Measurements from ENCODE around the gene NR4A1. TPM values are rescaled to one million over a fixed set of nuclear protein-coding genes. Genes with fewer than 3 reads are reported as not detected.

Gene NR4A1
- polyA plus RNA-seq, 1 donor (not counting 4 experiments of a cell fraction or from before 2014, with no cell fraction given), result 3.9 TPM

GRCh38 chr12:52061470-52062166, 10.4 kb downstream of the NR4A1 start:
- dilution Hi-C loops (cut with MboI; ENCODE audit: extremely low pct_ligation_motif_present, low sequenced_read_pairs), result no loop called here
- no peak for TF ChIP-seq EZH2 (IDR thresholded peaks at IDR 0.05; ENCODE audit: low read length)
- no peak for TF ChIP-seq CTCF (optimal IDR thresholded peaks at IDR 0.05 in 1 of 3, IDR thresholded peaks at IDR 0.05 in 1 of 3, conservative IDR thresholded peaks at IDR 0.05 in 1 of 3; ENCODE audit: extremely low read depth in 1 of 3, insufficient read depth in 2 of 3, low read length in 3 of 3)
- FAIRE-seq, result no peak
- peaks cover 1% of the 10 kb centered on the region for H3K27me3 ChIP-seq (ENCODE audit: control insufficient read depth, extremely low read depth, insufficient read depth, low read length)
- no peak overlapping the region for H3K27ac ChIP-seq (ENCODE audit: control insufficient read depth, insufficient read depth, low read length)
- H3K9me1 ChIP-seq (ENCODE audit: control insufficient read depth, extremely low read depth, insufficient read depth, low read length), result no peaks in the 10 kb centered on the region
- no peak for DNase-seq (ENCODE audit: low read depth, low spot score)
- H3K36me3 ChIP-seq (ENCODE audit: control insufficient read depth in 2 of 2, extremely low read depth in 1 of 2, insufficient read depth in 2 of 2, low read length in 2 of 2), result no peaks in the 10 kb centered on the region
- H3K79me2 ChIP-seq (ENCODE audit: control insufficient read depth, insufficient read depth, low read length), result no peaks in the 10 kb centered on the region
- no peak overlapping the region for H2AFZ ChIP-seq (ENCODE audit: control insufficient read depth, low read length)
- H3K9ac ChIP-seq (ENCODE audit: control insufficient read depth, extremely low read depth, insufficient read depth, low read length), result no peak overlapping the region
- no peak overlapping the region for H3K4me2 ChIP-seq (ENCODE audit: control insufficient read depth, extremely low read depth, insufficient read depth, low read depth, low read length)
- no peaks in the 10 kb centered on the region for H4K20me1 ChIP-seq (ENCODE audit: control insufficient read depth, extremely low read depth, insufficient read depth, low read length)
- H3K9me3 ChIP-seq (ENCODE audit: control insufficient read depth, low read depth, low read length), result no peaks in the 10 kb centered on the region
- H3K4me3 ChIP-seq (ENCODE audit: control insufficient read depth in 2 of 3, extremely low read depth in 1 of 3, insufficient read depth in 2 of 3, low read depth in 1 of 3, low read length in 3 of 3), result no peak overlapping the region
- H3K4me1 ChIP-seq (ENCODE audit: control insufficient read depth, extremely low read depth, insufficient read depth, low read length), result no peaks in the 10 kb centered on the region

GRCh38 chr12:52062167-52063081, 11.2 kb downstream of the NR4A1 start:
- no peak for DNase-seq (ENCODE audit: low read depth, low spot score)
- FAIRE-seq, result no peak
- no peaks in the 10 kb centered on the region for H3K36me3 ChIP-seq (ENCODE audit: control insufficient read depth in 2 of 2, extremely low read depth in 1 of 2, insufficient read depth in 2 of 2, low read length in 2 of 2)
- dilution Hi-C loops (cut with MboI; ENCODE audit: extremely low pct_ligation_motif_present, low sequenced_read_pairs), result no loop called here
- no peaks in the 10 kb centered on the region for H3K4me1 ChIP-seq (ENCODE audit: control insufficient read depth, extremely low read depth, insufficient read depth, low read length)
- H2AFZ ChIP-seq (ENCODE audit: control insufficient read depth, low read length), result no peak overlapping the region
- H3K4me2 ChIP-seq (ENCODE audit: control insufficient read depth, extremely low read depth, insufficient read depth, low read depth, low read length), result no peak overlapping the region
- H3K27ac ChIP-seq (ENCODE audit: control insufficient read depth, insufficient read depth, low read length), result no peak overlapping the region
- no peaks in the 10 kb centered on the region for H4K20me1 ChIP-seq (ENCODE audit: control insufficient read depth, extremely low read depth, insufficient read depth, low read length)
- no peak overlapping the region for H3K4me3 ChIP-seq (ENCODE audit: control insufficient read depth in 2 of 3, extremely low read depth in 1 of 3, insufficient read depth in 2 of 3, low read depth in 1 of 3, low read length in 3 of 3)
- H3K79me2 ChIP-seq (ENCODE audit: control insufficient read depth, insufficient read depth, low read length), result no peaks in the 10 kb centered on the region
- H3K9ac ChIP-seq (ENCODE audit: control insufficient read depth, extremely low read depth, insufficient read depth, low read length), result no peak overlapping the region
- peaks cover 3% of the 10 kb centered on the region for H3K27me3 ChIP-seq (ENCODE audit: control insufficient read depth, extremely low read depth, insufficient read depth, low read length)
- H3K9me1 ChIP-seq (ENCODE audit: control insufficient read depth, extremely low read depth, insufficient read depth, low read length), result no peaks in the 10 kb centered on the region
- H3K9me3 ChIP-seq (ENCODE audit: control insufficient read depth, low read depth, low read length), result no peaks in the 10 kb centered on the region
- TF ChIP-seq CTCF (optimal IDR thresholded peaks at IDR 0.05 in 1 of 3, IDR thresholded peaks at IDR 0.05 in 1 of 3, conservative IDR thresholded peaks at IDR 0.05 in 1 of 3; ENCODE audit: extremely low read depth in 1 of 3, insufficient read depth in 2 of 3, low read length in 3 of 3) (no peak), EZH2 (IDR thresholded peaks at IDR 0.05; ENCODE audit: low read length) (no peak)

Measured in keratinocyte (primary cell).